Central memory CD8-positive, alpha-beta T cell (primary cell): Measurements from ENCODE around the gene DYNC1H1.
A peak's percentile ranks its signal among the peaks of the same experiment; 100 is the strongest.
"Not testable (repeated sequence)": the region's sequence is repeated elsewhere in the genome, so short reads cannot be mapped to it uniquely, and the experiment has no call there.

Source experiments
- ATAC-seq: fragments of 150-1000 bp; cut with Tn5 transposase; replicated peaks from 2 replicates; pipeline ENCODE4 v1.10.0; 2022; ENCODE audit warnings: mild to moderate bottlenecking, moderate FRiP score, moderate number of reproducible peaks; ENCODE audit not compliant: poor library complexity, severe bottlenecking; ENCODE audit errors: extremely low read depth
- DNase-seq, 2 donors: peaks; one replicate each; pipeline ENCODE4 v3.0.0; 2021; ENCODE audit warnings: low spot score in 2 of 2
- H3K27ac Mint-ChIP-seq: one replicate; pipeline ENCODE4 v1.8.0; 2022; ENCODE audit warnings: low read depth, mild to moderate bottlenecking, moderate library complexity, mixed read lengths
- H3K27me3 Mint-ChIP-seq: one replicate; pipeline ENCODE4 v1.8.0; 2022; ENCODE audit warnings: mixed read lengths
- H3K36me3 Mint-ChIP-seq: one replicate; pipeline ENCODE4 v1.8.0; 2022; ENCODE audit warnings: mild to moderate bottlenecking, moderate library complexity, mixed read lengths; ENCODE audit not compliant: insufficient read depth
- H3K4me1 Mint-ChIP-seq: one replicate; pipeline ENCODE4 v1.8.0; 2022; ENCODE audit warnings: mixed read lengths
- H3K4me3 Mint-ChIP-seq: one replicate; pipeline ENCODE4 v1.8.0; 2022; ENCODE audit warnings: mild to moderate bottlenecking, moderate library complexity, mixed read lengths
- H3K9me3 Mint-ChIP-seq: one replicate; pipeline ENCODE4 v1.8.0; 2022; ENCODE audit warnings: mixed read lengths

Gene DYNC1H1

DNA sequence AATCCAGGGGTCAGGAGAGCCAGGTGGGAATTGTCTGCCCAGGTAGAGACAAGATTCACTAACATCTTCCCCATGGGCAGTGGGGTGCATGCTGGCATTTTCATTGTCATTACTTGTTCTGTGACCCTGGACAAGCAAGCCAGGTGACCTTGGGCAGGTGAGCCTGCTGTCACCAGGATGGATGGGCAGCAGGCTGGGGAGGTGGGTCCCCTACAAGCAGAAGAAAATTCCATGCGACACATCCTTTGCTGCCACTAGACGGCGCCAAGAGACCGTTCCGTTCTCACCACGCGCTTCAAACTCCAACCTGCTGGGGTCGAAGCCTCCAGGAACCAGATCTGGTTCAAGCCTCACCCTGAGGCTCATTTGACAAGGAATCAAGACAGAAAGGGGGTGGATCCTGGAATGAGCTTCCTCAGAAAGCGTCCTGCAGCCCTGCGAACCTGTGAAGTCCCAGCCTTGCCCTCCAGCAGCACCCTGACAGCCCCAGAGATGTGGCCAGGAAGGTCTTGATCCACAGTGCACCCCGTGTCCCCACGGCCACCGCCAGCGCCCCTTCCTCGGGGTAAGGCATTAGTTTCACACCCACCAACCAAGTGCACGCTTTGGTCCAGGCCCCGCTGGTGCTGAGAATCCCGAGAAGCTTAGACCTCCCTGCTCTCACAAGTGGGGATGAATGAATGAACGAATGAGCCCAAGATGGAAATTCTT, 3.2 kb upstream of the DYNC1H1 start:
- no peaks in the 10 kb centered on the region for H3K9me3 Mint-ChIP-seq
- ATAC-seq = no peak

DNA sequence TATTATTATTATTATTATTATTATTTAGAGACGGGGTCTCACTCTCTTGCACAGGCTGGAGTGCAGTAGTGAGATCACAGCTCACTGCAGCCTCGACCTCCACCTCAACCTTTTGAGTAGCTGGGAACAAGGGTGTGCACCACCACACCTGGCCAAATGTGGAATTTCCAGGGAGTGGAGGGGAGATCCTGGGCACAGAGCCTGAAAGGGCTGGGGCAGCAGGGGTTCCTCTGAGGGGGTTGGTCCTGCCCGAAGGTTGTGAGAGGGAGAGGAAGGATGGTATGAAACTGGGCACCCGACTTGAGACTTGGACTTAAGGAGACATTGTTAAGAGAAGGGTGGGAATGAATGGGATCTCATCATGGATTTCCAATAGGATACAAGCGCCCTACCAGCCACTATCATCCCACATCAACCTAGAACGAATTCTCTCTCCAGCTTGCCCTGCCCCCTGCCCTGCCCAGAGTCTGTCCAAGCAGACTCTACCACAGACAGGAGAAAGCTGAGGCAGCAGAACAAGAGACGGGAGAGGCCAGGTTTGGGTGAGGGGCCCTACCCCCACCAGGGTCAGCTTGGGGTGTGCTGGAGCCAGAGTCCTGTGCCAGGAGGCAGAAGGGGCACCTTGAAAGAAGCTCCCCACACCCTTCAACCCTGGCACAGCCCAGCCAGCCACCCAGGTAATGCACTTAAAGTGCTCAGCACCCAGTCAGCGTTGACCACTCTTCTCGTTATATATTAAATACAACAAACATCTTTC, 2.4 kb upstream of the DYNC1H1 start:
- no peak for ATAC-seq
- peaks cover 6% of the 10 kb centered on the region for H3K36me3 Mint-ChIP-seq
- H3K27ac Mint-ChIP-seq = no peak overlapping the region
- peaks cover 27% of the 10 kb centered on the region for H3K4me1 Mint-ChIP-seq
- H3K27me3 Mint-ChIP-seq = no peaks in the 10 kb centered on the region
- DNase-seq = no peak
- H3K9me3 Mint-ChIP-seq = no peaks in the 10 kb centered on the region
- H3K4me3 Mint-ChIP-seq = no peak overlapping the region

More for the DNA sequence above, 3.2 kb upstream of the DYNC1H1 start:
- H3K4me3 Mint-ChIP-seq = no peak overlapping the region
- H3K36me3 Mint-ChIP-seq = peaks cover 6% of the 10 kb centered on the region
- no peak overlapping the region for H3K27ac Mint-ChIP-seq
- H3K4me1 Mint-ChIP-seq = peaks cover 22% of the 10 kb centered on the region
- peak; percentile 56 to 58 for DNase-seq
- H3K27me3 Mint-ChIP-seq = no peaks in the 10 kb centered on the region

DNA sequence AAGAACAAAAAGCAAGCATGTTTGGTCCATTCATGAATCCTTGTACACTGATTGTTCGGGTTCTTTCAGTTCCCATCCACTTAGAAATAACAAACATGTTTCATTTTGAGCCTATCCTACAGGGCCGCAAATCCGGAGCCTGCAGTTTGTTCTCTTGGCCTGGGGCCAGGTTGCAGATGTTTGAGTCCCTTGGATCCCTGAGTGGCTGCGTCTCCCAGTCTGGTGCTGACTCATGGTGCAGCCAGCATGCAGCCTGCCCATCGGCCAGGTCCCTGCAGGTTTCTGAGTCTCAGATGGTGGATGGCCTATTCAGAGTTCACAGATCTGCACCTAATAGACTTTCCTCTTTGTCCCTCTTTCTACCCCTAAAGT, 1.9 kb upstream of the DYNC1H1 start:
- H3K27ac Mint-ChIP-seq = no peak overlapping the region

DNA sequence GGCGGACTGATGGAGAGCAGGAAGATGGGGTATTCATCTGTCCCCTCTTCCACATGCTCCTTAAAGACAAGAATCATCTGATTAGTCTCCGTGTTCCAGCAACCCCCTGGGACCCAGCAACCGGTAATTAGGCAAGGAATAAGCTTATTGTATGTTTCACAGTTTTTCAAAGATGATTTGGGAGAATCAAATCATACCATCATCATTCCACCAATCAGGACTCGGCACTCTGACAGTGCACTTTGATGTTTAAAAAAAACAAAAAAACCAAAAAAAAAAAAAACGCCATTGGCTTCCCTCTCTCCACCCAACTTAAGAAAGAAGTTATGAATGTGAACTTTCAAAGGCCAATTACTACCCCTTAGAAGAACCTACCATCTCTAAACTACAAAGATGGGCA, 1.3 kb upstream of the DYNC1H1 start:
- H3K27ac Mint-ChIP-seq = no peak overlapping the region
- no peak overlapping the region for H3K4me3 Mint-ChIP-seq
- DNase-seq (no peak), ATAC-seq (no peak)
- peaks cover 36% of the 10 kb centered on the region for H3K4me1 Mint-ChIP-seq
- H3K36me3 Mint-ChIP-seq = peaks cover 9% of the 10 kb centered on the region
- H3K27me3 Mint-ChIP-seq = no peaks in the 10 kb centered on the region
- H3K9me3 Mint-ChIP-seq = no peaks in the 10 kb centered on the region

More for the DNA sequence above, 1.9 kb upstream of the DYNC1H1 start:
- no peak for ATAC-seq
- H3K27me3 Mint-ChIP-seq = no peaks in the 10 kb centered on the region
- H3K9me3 Mint-ChIP-seq = no peaks in the 10 kb centered on the region
- no peak for DNase-seq
- H3K36me3 Mint-ChIP-seq = peaks cover 6% of the 10 kb centered on the region
- no peak overlapping the region for H3K4me3 Mint-ChIP-seq
- H3K4me1 Mint-ChIP-seq = peaks cover 30% of the 10 kb centered on the region

DNA sequence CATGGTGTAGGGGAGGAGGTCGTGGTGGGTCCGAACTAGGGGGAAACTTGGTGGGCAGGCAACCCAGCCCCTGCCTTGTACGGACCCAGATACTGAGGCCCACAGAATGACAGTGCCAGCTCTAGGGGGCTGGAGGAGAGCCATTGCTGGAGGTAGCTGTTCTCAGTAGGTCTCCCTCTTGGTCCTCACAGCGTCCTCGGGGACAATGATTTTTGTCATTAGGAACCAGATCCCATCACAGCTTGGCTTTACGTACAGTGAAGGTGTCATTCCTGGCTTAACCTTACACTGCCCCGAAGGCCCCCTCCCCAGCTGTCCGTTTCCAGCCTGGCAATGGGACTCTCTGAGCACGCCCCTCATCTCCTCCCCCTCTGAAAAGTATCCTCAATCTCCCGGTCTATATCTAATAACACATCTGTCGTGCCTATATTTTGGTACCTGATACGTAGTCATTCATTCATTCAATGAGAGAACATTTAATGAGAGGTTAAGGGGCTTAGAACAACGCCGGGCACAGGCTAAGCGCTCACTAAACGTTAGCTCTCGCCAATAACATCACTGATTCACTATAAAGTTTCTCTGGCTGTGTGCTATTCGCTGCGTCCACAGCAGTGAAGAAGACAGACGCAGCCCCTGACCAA, 597 bp upstream of the DYNC1H1 start:
- Mint-ChIP-seq H3K27me3 (no peaks in the 10 kb centered on the region), H3K9me3 (no peaks in the 10 kb centered on the region), H3K4me3 (peak overlapping the region; percentile 85), H3K36me3 (peaks cover 9% of the 10 kb centered on the region), H3K27ac (peak overlapping the region; percentile 51), H3K4me1 (peaks cover 41% of the 10 kb centered on the region)
- no peak for ATAC-seq
- DNase-seq = no peak

DNA sequence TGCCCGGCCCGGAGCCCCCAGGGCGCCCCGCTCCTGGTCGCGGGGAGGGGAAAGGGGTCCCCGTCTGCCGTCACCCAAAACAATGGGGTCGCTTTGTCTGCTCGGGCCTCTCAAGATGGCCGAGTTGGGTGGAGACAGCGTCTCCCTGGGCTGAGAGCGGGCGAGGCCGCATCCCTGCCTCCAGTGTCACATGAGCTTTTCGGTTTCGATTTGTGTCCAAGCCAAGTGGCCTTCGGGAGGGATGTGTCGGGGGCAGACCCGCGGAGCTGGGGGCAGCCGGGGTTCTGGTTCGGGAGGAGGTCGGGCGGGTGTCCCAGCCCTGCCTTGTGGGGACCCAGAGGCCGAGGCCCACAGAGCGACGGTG, 790 bp downstream of the DYNC1H1 start:
- Mint-ChIP-seq H3K9me3 (no peaks in the 10 kb centered on the region), H3K27me3 (no peaks in the 10 kb centered on the region), H3K4me3 (peak overlapping the region; percentile 85), H3K4me1 (peaks cover 47% of the 10 kb centered on the region), H3K36me3 (peaks cover 12% of the 10 kb centered on the region), H3K27ac (peak overlapping the region; percentile 80)
- peak; percentile 55 for ATAC-seq
- DNase-seq = peak; percentile 25 to 36

DNA sequence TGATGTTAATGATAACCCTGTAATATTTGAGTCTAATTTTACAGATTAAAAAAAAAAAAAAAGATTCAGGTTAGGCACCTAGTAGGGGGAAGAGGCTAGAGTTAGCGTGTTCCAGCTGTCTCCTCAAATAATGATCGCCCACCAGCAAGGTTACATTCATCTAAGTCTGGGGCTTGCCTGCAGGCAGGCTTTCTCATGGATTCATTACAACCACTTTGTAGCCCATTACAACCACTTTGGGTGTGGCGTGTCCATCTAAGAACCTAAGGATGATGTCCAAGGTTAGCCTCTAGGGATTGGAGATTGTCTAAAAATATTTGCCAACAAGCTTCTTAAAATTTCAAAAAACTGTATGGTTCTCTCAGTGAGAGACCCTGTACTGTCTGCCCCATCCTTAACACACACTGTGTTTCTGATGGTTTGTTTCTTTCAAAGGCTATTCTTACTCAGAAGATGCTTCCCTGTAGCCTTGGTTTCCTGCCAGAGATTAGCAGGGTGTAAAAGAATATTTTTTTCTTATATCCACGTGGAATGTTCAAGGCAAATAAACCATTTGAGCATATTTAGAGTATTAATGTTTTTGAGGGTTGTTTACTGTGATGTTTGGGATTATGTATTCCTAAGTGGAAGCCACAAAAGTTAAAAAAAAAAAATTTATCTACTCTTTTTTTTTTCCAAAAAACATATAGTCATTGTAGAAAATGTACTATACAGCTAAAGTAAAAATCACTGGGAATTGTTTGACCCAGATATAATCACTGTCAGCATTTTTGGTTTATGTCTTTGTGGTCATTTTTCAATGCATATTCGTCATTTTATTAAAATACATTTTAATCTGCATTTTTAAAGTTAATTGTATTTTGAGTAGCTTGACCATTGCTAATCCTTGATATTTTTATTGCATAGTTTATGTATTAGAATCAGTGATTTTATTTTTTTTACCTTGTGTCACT, 1.7 kb downstream of the DYNC1H1 start:
- H3K27me3 Mint-ChIP-seq = no peaks in the 10 kb centered on the region
- H3K4me3 Mint-ChIP-seq = peak overlapping the region; percentile 85
- peaks cover 46% of the 10 kb centered on the region for H3K4me1 Mint-ChIP-seq
- no peaks in the 10 kb centered on the region for H3K9me3 Mint-ChIP-seq
- ATAC-seq (no peak), DNase-seq (no peak)
- H3K36me3 Mint-ChIP-seq = peaks cover 12% of the 10 kb centered on the region
- H3K27ac Mint-ChIP-seq = peak overlapping the region; percentile 80

DNA sequence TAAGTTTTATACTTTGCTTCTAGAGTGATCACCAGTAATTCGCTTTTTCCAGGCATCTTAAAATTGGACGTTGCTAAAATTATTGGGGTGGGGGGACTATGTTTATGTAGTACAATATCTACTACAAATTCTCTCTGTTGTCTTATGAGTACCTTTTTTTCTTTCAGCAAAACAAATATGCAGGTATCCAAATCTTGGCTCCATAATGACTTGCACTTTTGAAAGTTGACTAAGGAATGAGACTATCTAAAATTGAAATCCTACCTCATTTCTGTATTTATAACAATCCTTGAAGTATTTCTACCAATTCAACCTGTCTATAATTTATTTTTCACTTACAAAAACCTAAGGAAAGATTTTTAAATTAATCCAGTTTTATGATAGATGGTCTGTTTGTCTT, 2.4 kb downstream of the DYNC1H1 start:
- no peak for DNase-seq
- H3K27ac Mint-ChIP-seq = no peak overlapping the region
- H3K4me1 Mint-ChIP-seq = peaks cover 43% of the 10 kb centered on the region
- ATAC-seq = no peak
- H3K4me3 Mint-ChIP-seq = peak overlapping the region; percentile 16
- no peaks in the 10 kb centered on the region for H3K27me3 Mint-ChIP-seq
- peaks cover 17% of the 10 kb centered on the region for H3K36me3 Mint-ChIP-seq
- H3K9me3 Mint-ChIP-seq = no peaks in the 10 kb centered on the region

DNA sequence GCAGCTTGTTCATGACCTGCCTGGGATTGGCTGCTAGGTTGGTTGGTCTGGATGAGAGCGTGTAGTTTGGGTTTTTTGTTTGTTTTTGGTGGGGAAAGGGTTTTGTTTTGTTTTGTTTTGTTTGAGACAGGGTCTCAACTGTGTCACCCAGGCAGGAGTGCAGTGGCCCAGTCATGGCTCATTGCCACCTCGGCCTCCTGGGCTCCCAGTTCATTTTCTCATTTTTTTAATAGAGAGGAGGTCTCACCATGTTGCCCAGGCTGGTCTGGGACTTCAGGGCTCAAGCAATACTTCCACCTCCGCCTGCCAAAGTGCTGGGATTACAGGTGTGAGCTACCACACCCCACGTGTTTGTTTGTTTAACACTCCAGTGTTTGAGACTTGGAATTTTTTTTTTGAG, 3.8 kb downstream of the DYNC1H1 start:
- H3K27me3 Mint-ChIP-seq = no peaks in the 10 kb centered on the region
- H3K36me3 Mint-ChIP-seq = peaks cover 17% of the 10 kb centered on the region

DNA sequence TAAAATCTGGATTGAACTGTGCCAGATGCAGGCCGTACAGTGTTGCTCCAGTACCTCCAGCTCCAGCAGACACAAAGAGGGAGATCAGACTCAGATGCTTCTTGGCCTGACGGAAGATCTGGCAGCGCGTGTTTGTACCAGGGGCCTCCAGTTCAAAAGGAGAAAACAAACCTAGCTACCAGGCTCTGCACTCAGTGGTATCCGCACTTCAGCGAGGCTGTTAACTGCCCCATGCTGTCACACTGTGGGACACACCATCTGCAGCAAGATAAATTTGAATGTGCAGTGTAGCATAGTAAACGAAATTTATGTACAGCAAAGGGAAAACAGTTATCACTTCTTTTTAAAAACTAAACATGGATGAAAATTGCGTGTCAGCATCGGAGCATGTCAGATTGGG, 5.1 kb downstream of the DYNC1H1 start:
- Mint-ChIP-seq H3K9me3 (no peaks in the 10 kb centered on the region), H3K27me3 (no peaks in the 10 kb centered on the region), H3K36me3 (peaks cover 17% of the 10 kb centered on the region), H3K4me1 (peaks cover 45% of the 10 kb centered on the region), H3K27ac (no peak overlapping the region), H3K4me3 (no peak overlapping the region)
- DNase-seq = no peak
- ATAC-seq = no peak

More for the DNA sequence above, 3.8 kb downstream of the DYNC1H1 start:
- Mint-ChIP-seq H3K4me1 (peaks cover 52% of the 10 kb centered on the region), H3K27ac (peak overlapping the region; percentile 52), H3K9me3 (no peaks in the 10 kb centered on the region), H3K4me3 (no peak overlapping the region)
- ATAC-seq (no peak), DNase-seq (no peak)

DNA sequence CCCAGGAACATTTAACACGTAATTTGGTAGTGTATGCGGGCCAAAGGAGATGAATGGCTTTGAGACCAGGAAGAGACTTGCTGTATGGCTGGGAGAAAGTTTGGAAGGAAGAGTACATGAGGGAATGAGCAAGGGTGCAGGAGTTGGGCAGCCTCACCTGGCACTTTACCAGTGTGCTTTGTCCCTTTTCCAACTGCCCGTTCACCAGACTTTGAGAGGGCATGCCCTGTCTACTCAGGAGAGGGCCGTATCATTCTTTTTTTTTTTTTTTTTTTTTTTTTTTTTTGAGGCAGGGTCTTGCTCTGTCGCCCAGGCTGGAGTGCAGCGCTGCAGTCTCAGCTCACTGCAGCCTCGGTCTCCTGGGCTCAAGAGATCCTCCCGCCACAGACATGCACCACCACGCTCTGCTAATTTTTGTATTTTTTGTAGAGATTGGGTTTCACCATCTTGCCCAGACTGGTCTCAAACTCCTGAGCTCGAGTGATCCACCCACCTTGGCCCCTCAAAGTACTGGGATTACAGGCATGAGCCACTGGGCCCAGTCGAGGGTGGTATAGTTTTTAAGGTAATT, 6.5 kb downstream of the DYNC1H1 start:
- H3K4me3 Mint-ChIP-seq = no peak overlapping the region
- H3K4me1 Mint-ChIP-seq = peaks cover 53% of the 10 kb centered on the region
- no peaks in the 10 kb centered on the region for H3K27me3 Mint-ChIP-seq
- peaks cover 17% of the 10 kb centered on the region for H3K36me3 Mint-ChIP-seq
- no peaks in the 10 kb centered on the region for H3K9me3 Mint-ChIP-seq
- no peak overlapping the region for H3K27ac Mint-ChIP-seq
- no peak for DNase-seq
- no peak for ATAC-seq

DNA sequence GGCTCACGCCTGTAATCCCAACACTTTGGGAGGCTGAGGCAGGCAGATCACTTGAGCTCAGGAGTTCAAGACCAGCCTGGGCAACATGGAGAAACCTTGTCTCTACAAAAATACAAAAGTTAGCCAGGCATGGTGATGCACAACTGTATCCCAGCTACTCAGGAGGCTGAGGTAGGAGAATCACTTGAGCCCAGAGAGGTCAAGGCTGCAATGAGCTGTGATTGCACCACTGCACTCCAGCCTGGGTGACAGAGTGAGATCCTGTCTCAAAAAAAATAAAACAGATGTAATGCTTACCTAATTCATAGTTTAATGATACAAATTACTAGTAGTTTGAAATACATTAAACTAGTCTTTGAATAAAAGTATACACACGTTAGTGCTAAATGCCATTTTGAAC, 7.1 kb downstream of the DYNC1H1 start:
- H3K4me1 Mint-ChIP-seq = peaks cover 53% of the 10 kb centered on the region
- not testable (repeated sequence) for ATAC-seq, H3K27me3 Mint-ChIP-seq, H3K27ac Mint-ChIP-seq, DNase-seq, H3K4me3 Mint-ChIP-seq, H3K9me3 Mint-ChIP-seq
- peaks cover 19% of the 10 kb centered on the region for H3K36me3 Mint-ChIP-seq
